Heart right ventricle (tissue), 16 donors: ENCODE measurements around the gene ZNF468. TPM values are rescaled to one million over a fixed set of nuclear protein-coding genes. Genes with fewer than 3 reads are reported as not detected.
A peak's percentile ranks its signal among the peaks of the same experiment; 100 is the strongest.
"Not testable (repeated sequence)": the region's sequence is repeated elsewhere in the genome, so short reads cannot be mapped to it uniquely, and the experiment has no call there.

Experiments used
- ATAC-seq, 8 donors: fragments of 200-7000 bp; cut with Tn5 transposase; one replicate each; pipeline ENCODE4 v1.9.1; 2020; ENCODE audit warnings: mild to moderate bottlenecking in 8 of 8, moderate library complexity in 8 of 8, moderate number of reproducible peaks in 1 of 8
- DNase-seq, 2 donors: peaks; one replicate each; pipeline ENCODE4 v3.0.0-alpha.2; 2020
- H3K27ac ChIP-seq, 10 donors: fragments of 200-600 bp; sonication (generic) in 2 of 10; one replicate each; pipeline versions ENCODE4 v1.5.0 to v1.8.0; 2020 to 2022; ENCODE audit warnings: mild to moderate bottlenecking in 3 of 10
- H3K27me3 ChIP-seq, 7 donors: fragments of 200-600 bp; one replicate each; pipeline ENCODE4 v1.8.0; 2021 to 2022; ENCODE audit warnings: mild to moderate bottlenecking in 2 of 7
- H3K36me3 ChIP-seq, 9 donors: fragments of 200-600 bp; sonication (generic) in 1 of 9; one replicate each; pipeline versions ENCODE4 v1.5.0 to v1.8.0; 2020 to 2022; ENCODE audit warnings: mild to moderate bottlenecking in 2 of 9
- H3K4me1 ChIP-seq, 9 donors: fragments of 200-600 bp; sonication (generic) in 1 of 9; one replicate each; pipeline versions ENCODE4 v1.5.0 to v1.8.0; 2020 to 2022; ENCODE audit warnings: mild to moderate bottlenecking in 4 of 9
- H3K4me3 ChIP-seq, 10 donors: fragments of 200-600 bp; sonication (generic) in 2 of 10; one replicate each; pipeline versions ENCODE4 v1.5.0 to v1.8.0; 2020 to 2022; ENCODE audit warnings: mild to moderate bottlenecking in 7 of 10, moderate library complexity in 2 of 10
- H3K9me3 ChIP-seq, 11 donors: fragments of 200-600 bp in 10 of 11; sonication (generic) in 2 of 11; one replicate each; pipeline versions ENCODE4 v1.5.0 to v1.8.0; 2013 to 2022; ENCODE audit warnings: mild to moderate bottlenecking in 2 of 11, control low read depth in 1 of 11, moderate library complexity in 1 of 11
- WGBS, 2 donors: extraction: QIAGEN DNeasy Blood & Tissue Kit; methylation state at CpG; one replicate each; pipeline ENCODE4 v1.1.7; 2013; ENCODE audit warnings: inconsistent platforms in 1 of 2; 5-methylcytosine and 5-hydroxymethylcytosine counted together
- intact Hi-C, 10 donors: fragments of 100-400 bp; cut with DNase I; formaldehyde crosslinking; loops; one replicate each; pipeline versions ENCODE4 v1.11.1 to v1.14.2; 2022
- polyA plus RNA-seq, 2 donors: library from polyadenylated mRNA; stranded (reverse); fragments of 200-250 nt; gene quantifications; one replicate each; pipeline ENCODE4 v1.2.3, GENCODE V29; 2013
- total RNA-seq, 10 donors: library from RNA; stranded (reverse); fragmentation: NEBNext Ultra II Directional in 3 of 10; extraction: Animal tissue kit (Norgen Biotek cat#: 25700) in 3 of 10; gene quantifications; one replicate each; pipeline versions ENCODE4 v1.2.1 to v1.2.4, GENCODE V29; 2021 to 2023
- TF ChIP-seq, protein P1 (sequence below), 9 donors: fragments of 200-600 bp; sonication (generic) in 2 of 9; IDR thresholded peaks; one replicate each; pipeline versions ENCODE4 v1.5.0 to v1.8.0; 2021 to 2022; ENCODE audit warnings: antibody characterized with exemption in 9 of 9, mild to moderate bottlenecking in 5 of 9, moderate library complexity in 1 of 9
- donor health status: Arrhythmogenic right ventricular cardiomyopathy.
- donor health status: ischemic (EF 13 %, LVEDD 7.1; RV severe dilation, severe dysfunction).
- donor health status: healthy with polysubstance abuse.
- donor health status: DM: no; HTN: yes; CAD: no.
- donor health status: DM: no; HTN: no; CAD: no.
- donor health status: ischemic (EF 25% LVEDD 6.9; RV normal size, moderate dysfunction).
- donor health status: ischemic (EF 25% LVEDD 5.7; RV mildly dilated, moderate dysfunction).
- donor health status: healthy.
- donor health status: DM: yes; HTN: yes; CAD: no.
- donor health status: Ischemic cardiomyopathy.
- donor health status: ischemic (EF 35%, LVEDD 5.7; RV mildly dilated, moderate dysfunction).
- donor health status: nonischemic (EF 11% LVEDD 7.7; RV severe dilation, severe dysfunction).
- donor health status: DM: yes; HTN: yes; CAD: no.
- donor health status: PGD.
- donor health status: ischemic (EF 29% LVEDD 5.4; RV normal size, mild dysfunction).
- donor health status: nonischemic (EF 23%, LVEDD 6.1; RV moderate dilation, normal function).

ZNF468 gene
- total and polyA plus RNA-seq, 12 donors = 5.3 to 12.7 (median 9.1) TPM

DNA sequence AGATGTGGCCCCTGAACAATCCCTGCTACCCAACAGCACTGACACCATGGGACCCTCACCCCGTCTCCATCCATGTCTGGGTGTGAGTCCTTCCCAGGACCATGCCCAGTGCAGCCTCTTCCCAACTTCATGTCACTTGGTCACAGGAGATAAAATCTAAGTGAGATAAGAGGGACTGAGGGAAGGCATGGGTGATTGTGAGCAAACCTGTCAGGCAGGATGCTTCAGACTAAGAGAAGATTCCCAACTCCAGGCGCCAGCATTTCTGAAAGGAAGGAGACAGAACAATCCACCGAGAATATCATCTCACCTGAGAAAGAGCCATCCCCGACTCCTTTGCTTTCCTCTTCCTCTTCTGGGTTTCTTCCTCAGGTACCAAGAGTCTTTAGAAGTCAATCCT is 32.5 kb upstream of the ZNF468 start:
- H3K36me3 ChIP-seq = peaks cover 0 to 87% (median 37%) of the 10 kb centered on the region in 9 donors
- H3K4me3 ChIP-seq = no peak overlapping the region
- no peak for DNase-seq
- no peaks in the 10 kb centered on the region for H3K27me3 ChIP-seq
- no peak for ATAC-seq
- TF ChIP-seq, protein P1, sequence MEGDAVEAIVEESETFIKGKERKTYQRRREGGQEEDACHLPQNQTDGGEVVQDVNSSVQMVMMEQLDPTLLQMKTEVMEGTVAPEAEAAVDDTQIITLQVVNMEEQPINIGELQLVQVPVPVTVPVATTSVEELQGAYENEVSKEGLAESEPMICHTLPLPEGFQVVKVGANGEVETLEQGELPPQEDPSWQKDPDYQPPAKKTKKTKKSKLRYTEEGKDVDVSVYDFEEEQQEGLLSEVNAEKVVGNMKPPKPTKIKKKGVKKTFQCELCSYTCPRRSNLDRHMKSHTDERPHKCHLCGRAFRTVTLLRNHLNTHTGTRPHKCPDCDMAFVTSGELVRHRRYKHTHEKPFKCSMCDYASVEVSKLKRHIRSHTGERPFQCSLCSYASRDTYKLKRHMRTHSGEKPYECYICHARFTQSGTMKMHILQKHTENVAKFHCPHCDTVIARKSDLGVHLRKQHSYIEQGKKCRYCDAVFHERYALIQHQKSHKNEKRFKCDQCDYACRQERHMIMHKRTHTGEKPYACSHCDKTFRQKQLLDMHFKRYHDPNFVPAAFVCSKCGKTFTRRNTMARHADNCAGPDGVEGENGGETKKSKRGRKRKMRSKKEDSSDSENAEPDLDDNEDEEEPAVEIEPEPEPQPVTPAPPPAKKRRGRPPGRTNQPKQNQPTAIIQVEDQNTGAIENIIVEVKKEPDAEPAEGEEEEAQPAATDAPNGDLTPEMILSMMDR (IDR thresholded peaks at IDR 0.05) = no peak
- 95 to 97% methylated on average over 4 of the region's 4 CpGs for WGBS, 2 donors
- intact Hi-C loops = no loop called here
- H3K9me3 ChIP-seq = peaks cover 0 to 10% (median 0%) of the 10 kb centered on the region in 11 donors
- no peaks in the 10 kb centered on the region for H3K4me1 ChIP-seq
- no peak overlapping the region for H3K27ac ChIP-seq

DNA sequence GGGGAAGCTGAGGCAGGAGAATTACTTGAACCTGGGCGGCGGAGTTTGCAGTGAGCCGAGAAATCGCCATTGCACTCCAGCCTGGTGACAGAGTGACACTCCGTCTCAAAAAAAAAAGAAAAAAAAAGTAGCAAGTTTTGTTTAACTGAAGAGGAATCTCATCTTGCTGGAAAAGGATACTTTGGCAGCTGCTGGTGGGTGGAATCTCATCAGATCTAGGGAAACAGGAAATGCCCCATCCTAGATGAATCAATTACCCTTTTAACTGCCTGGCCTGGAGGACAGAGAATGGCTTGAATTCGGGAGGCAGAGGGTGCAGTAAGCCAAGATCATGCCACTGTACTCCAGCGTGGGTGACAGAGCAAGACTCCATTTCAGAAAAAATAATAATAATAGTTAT is 31.7 kb upstream of the ZNF468 start:
- DNase-seq = no peak
- Histone ChIP-seq H3K4me3 (no peak overlapping the region), H3K36me3 (peaks cover 0 to 87% (median 45%) of the 10 kb centered on the region in 9 donors), H3K27ac (no peak overlapping the region), H3K4me1 (no peaks in the 10 kb centered on the region), H3K27me3 (no peaks in the 10 kb centered on the region), H3K9me3 (peaks cover 0 to 19% (median 0%) of the 10 kb centered on the region in 11 donors)
- TF ChIP-seq, protein P1 (IDR thresholded peaks at IDR 0.05) = no peak
- no peak for ATAC-seq
- 89% methylated on average over 7 of the region's 7 CpGs for WGBS, 2 donors
- intact Hi-C loops = no loop called here

DNA sequence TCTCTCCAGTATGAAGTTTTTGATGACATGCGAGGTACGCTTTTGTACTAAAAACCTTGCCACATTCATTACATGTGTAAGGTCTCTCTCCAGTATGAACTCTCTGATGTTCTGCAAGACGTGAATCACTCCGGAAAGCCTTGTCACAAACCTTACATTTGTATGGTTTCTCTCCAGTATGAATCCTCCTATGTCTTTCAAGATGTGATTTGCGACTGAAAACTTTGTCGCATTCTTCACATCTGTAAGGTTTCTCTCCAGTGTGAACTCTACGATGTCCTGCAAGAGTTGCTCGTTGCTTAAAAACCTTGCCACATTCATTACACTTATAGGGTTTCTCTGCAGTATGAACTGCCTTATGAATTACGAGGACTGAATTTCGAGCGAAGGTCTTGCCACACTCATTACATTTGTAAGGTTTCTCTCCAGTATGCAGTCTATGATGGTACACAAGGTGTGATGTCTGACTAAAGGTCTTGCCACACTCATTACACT is 23.5 kb upstream of the ZNF468 start:
- peaks cover 0 to 97% (median 17%) of the 10 kb centered on the region in 11 donors for H3K9me3 ChIP-seq
- TF ChIP-seq, protein P1 (IDR thresholded peaks at IDR 0.05) = no peak
- 89% methylated on average over 11 of the region's 11 CpGs for WGBS, 2 donors

DNA sequence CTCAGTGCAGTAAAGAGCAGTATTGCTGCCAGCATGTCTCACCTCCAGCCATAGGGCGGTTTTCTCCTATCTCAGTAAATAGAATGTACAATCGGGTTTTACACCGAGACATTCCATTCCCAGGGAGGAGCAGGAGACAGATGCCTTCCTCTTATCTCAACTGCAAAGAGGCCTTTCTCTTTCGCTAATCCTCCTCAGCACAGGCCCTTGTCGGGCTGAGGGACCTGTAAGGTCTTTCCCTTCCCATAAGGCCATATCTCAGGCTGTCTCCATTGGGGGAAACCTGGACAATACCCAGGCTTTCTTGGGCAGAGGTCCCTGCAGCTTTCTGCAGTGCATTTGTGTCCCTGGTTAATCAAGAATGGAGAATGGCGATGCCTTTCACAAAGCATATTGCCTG is 15.6 kb upstream of the ZNF468 start:
- H3K27me3 ChIP-seq, H3K4me1 ChIP-seq, H3K4me3 ChIP-seq, H3K27ac ChIP-seq, intact Hi-C loops, DNase-seq, ATAC-seq: not testable (repeated sequence)
- 62 to 66% methylated on average over 6 of the region's 6 CpGs for WGBS, 2 donors
- peaks cover 0 to 21% (median 0%) of the 10 kb centered on the region in 9 donors for H3K36me3 ChIP-seq
- peaks cover 0 to 19% (median 0%) of the 10 kb centered on the region in 11 donors for H3K9me3 ChIP-seq

More for the DNA sequence above, 23.5 kb upstream of the ZNF468 start:
- Histone ChIP-seq H3K27ac (no peak overlapping the region), H3K36me3 (peaks cover 0 to 88% (median 71%) of the 10 kb centered on the region in 9 donors), H3K4me3 (no peak overlapping the region), H3K4me1 (no peaks in the 10 kb centered on the region), H3K27me3 (no peaks in the 10 kb centered on the region)
- DNase-seq (no peak), ATAC-seq (no peak)
- intact Hi-C loops = no loop called here

DNA sequence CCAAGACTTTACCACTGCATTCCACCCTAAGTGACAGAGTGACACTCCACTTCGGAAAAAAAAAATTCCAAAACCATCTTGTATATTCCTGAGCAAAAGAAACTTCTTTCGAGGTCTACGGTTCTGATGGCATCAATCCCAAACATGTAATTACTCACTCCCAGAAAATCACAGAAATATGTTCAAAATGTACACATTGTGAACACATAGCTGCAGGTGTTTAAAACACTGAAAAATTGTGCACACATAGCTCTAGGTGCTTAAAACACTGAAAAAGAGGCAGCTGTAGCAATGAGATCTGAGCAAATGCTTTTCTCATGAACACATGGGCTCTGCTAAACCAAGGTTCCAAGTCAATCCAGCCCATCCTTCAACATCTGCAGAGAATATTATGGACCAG is 14.0 kb upstream of the ZNF468 start:
- peaks cover 0 to 13% (median 0%) of the 10 kb centered on the region in 9 donors for H3K36me3 ChIP-seq
- H3K4me1 ChIP-seq = no peaks in the 10 kb centered on the region
- H3K27ac ChIP-seq = no peak overlapping the region
- DNase-seq (no peak), ATAC-seq (no peak)
- H3K4me3 ChIP-seq = no peak overlapping the region
- H3K9me3 ChIP-seq = peaks cover 0 to 6% (median 0%) of the 10 kb centered on the region in 11 donors
- WGBS, 2 donors = 87 to 95% methylated on average over 3 of the region's 3 CpGs
- TF ChIP-seq, protein P1 (IDR thresholded peaks at IDR 0.05) = no peak
- H3K27me3 ChIP-seq = no peaks in the 10 kb centered on the region
- intact Hi-C loops = no loop called here

DNA sequence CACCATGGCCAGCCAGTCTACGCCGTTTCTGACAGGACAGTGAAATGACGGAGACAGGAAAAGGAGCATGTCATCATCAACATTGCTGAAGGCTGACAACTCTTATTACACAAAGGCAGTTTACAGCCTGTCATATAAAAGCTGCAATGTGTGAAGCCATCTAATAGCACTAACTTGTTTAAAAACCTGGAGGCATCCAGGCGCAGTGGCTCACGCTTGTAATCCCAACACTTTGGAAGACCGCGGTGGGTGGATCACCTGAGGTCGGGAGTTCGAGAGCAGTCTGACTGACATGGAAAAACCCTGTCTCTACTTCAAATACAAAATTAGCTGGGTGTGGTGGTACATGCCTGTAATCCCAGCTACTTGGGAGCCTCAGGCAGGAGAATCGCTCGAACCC is 10.6 kb upstream of the ZNF468 start:
- H3K27me3 ChIP-seq, H3K4me1 ChIP-seq, H3K4me3 ChIP-seq, intact Hi-C loops, ATAC-seq, H3K9me3 ChIP-seq, H3K27ac ChIP-seq, DNase-seq: not testable (repeated sequence)
- peaks cover 0 to 13% (median 0%) of the 10 kb centered on the region in 9 donors for H3K36me3 ChIP-seq
- WGBS, 2 donors = 92 to 96% methylated on average over 11 of the region's 11 CpGs

DNA sequence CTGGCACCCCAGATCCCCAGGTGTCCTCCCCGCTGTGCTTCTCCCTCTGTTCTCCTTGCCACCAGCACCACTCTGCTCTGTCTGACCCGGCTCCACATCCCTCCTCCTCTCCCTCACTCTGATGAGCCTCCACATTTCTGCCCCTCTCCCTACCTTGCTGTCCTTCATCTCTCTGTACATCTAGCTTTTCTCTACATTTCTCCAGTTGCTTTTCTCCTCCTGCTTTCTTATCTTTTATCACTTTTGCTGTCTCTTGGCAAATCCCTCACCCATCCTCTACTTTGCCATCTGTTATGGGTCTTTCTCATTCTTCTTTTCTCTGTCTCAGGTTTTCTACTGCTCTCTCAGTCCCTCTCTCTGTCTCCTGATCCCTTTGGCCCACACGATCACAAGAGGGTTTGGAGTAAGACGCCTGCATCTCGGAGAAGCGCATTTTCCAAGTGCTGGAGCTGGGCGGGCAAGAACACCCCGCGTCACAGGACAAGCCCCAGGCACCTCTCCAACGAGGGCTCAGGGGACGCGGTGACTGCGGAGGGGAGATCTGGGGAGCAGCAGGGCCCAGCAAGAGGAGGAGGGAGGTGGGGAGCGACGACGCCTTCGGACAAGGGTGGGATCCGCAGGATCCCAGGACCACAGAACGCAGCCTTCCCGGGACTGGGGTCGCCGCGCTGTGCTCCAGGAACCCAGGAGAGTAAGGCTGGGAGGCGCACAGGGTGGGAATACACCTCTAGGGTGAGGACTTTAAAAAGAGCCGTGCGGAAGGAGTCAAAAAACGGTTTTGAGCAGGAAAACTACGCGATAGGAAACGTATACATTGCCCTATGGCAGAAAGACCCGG is 660 bp downstream of the ZNF468 start:
- H3K27me3 ChIP-seq, H3K9me3 ChIP-seq: not testable (repeated sequence)
- Histone ChIP-seq H3K4me1 (peaks cover 0 to 10% (median 2%) of the 10 kb centered on the region in 9 donors), H3K27ac (peak overlapping the region in 9 of 10 donors; percentile 31 to 83 (median 74)), H3K4me3 (peak overlapping the region; percentile 60 to 86 (median 74)), H3K36me3 (peaks cover 0 to 28% (median 14%) of the 10 kb centered on the region in 9 donors)
- DNase-seq (peak in 1 of 2 donors; percentile 22), ATAC-seq (peak; percentile 6 to 61 (median 43))
- intact Hi-C loops = loop anchor here in 2 of 10 donors (2.0 to 5.0 kb wide), 2 partner anchors 34 to 36 kb away; partner anchors contain the start of gene ZNF28 (in 2 of the 2)
- 4 to 5% methylated on average over 20 to 23 of the region's 31 CpGs for WGBS, 2 donors
